ENCODE measurements around the gene U2AF1L4.

U2AF1L4 gene

DNA sequence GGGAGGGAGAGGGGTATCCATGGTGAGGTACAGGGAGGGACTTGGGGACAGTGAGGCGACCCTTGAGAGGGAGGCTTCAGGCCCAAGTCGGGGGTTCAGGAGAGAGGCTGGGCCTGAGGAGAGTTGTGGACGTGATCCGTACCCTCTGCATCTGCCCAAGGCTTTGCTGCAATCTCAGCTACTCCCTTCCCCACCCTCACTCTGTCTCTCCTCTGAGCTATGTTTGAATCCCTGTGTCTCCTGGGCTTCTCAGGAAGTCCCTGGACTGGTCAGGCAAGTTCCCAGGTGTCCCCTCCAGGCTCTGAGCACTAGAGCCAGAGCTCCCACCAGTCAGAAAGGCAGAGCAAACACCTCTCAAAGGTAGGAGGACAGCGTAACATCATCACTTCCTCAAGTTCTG, 4.9 kb upstream of the U2AF1L4 start:
- H2AFZ ChIP-seq (ENCODE audit: low read length) = no peak overlapping the region
- H3K4me2 ChIP-seq (ENCODE audit: low read depth, low read length, poor library complexity, severe bottlenecking) = peak overlapping the region; percentile 78
- no peak overlapping the region for H3K9ac ChIP-seq (ENCODE audit: low read depth, low read length, poor library complexity, severe bottlenecking)
- peak overlapping the region; percentile 16 for H3K4me3 ChIP-seq (ENCODE audit: low read length, poor library complexity, severe bottlenecking)
- peaks cover 22% of the 10 kb centered on the region for H3K79me2 ChIP-seq (ENCODE audit: insufficient read depth, low read length)
- no peaks in the 10 kb centered on the region for H4K20me1 ChIP-seq (ENCODE audit: insufficient read depth, low read length, poor library complexity, severe bottlenecking)
- TF ChIP-seq, protein P1, sequence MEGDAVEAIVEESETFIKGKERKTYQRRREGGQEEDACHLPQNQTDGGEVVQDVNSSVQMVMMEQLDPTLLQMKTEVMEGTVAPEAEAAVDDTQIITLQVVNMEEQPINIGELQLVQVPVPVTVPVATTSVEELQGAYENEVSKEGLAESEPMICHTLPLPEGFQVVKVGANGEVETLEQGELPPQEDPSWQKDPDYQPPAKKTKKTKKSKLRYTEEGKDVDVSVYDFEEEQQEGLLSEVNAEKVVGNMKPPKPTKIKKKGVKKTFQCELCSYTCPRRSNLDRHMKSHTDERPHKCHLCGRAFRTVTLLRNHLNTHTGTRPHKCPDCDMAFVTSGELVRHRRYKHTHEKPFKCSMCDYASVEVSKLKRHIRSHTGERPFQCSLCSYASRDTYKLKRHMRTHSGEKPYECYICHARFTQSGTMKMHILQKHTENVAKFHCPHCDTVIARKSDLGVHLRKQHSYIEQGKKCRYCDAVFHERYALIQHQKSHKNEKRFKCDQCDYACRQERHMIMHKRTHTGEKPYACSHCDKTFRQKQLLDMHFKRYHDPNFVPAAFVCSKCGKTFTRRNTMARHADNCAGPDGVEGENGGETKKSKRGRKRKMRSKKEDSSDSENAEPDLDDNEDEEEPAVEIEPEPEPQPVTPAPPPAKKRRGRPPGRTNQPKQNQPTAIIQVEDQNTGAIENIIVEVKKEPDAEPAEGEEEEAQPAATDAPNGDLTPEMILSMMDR (conservative IDR thresholded peaks at IDR 0.05; ENCODE audit: low read length) = no peak
- TF ChIP-seq EZH2phosphoT487 (IDR thresholded peaks at IDR 0.05; ENCODE audit: borderline replicate concordance) = no peak
- H3K9me3 ChIP-seq (ENCODE audit: insufficient read depth, low read depth, low read length) = no peaks in the 10 kb centered on the region
- H3F3A ChIP-seq (ENCODE audit: low read depth) = no peaks in the 10 kb centered on the region
- peaks cover 23% of the 10 kb centered on the region for H3K4me1 ChIP-seq (ENCODE audit: insufficient read depth, low read length, poor library complexity, severe bottlenecking)
- no peaks in the 10 kb centered on the region for H3K27me3 ChIP-seq (ENCODE audit: insufficient read depth, low read length, poor library complexity, severe bottlenecking)
- H3K36me3 ChIP-seq (ENCODE audit: insufficient read depth, low read length) = no peaks in the 10 kb centered on the region; the same call in 1 of the 2 replicates
- H3K9me2 ChIP-seq (replicated peaks; ENCODE audit: low read depth, low read length) = no peaks in the 10 kb centered on the region

DNA sequence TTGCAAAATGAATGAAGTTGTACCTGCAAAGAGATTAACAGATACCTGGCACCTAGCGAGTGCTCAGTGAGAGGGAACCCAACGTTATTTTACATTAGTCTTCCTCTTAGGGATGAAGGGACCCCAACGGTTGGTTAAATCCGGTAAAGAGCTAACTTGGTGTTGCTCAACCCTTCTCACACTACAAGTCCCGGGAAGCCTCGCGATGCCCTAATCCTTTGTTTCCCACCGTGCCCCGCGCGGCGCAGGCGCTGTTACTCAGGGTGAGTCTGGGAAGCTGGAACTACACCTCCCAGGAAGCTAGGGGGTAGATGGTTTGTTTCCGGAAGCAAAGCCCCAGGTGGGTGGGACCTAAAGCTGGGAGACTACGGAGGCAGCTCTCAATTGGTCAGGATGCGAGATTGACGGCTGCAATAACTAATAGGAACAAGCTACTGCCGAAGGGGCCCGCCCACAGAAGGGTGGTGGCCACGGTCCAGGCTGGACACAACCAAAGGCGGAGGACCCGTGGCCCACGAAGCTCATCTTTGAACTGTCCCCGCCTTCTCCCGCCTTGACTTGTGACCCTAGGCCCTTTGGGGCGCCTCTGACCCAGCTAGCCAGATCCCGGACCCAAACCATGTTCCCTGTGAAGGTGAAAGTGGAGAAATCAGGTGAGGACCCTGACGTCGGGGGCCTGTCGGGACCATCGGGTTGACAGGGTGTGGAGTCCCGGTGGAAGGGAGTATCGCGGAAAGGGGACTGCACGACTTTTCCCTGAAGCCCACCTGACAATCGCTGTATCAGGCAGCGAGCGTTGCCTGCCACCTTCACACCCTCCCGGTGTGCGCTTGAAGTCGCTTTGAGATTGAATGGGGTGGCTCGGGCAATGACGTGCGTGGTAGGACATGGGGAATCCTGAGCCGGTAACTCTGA, 3.1 kb upstream of the U2AF1L4 start, which contains the start of gene LIN37:
Gene LIN37, plus strand, starts transcription at position 471 of the 915 bp plus-strand sequence. Its CDS starts 149 bp downstream, at position 620.
- Histone ChIP-seq H3K9ac (ENCODE audit: low read depth, low read length, poor library complexity, severe bottlenecking) (peak within 1 kb of the TSS; percentile 77), H3K4me1 (ENCODE audit: insufficient read depth, low read length, poor library complexity, severe bottlenecking) (peaks cover 23% of the 10 kb centered on the region), H3K9me2 (replicated peaks; ENCODE audit: low read depth, low read length) (no peaks in the 10 kb centered on the region), H3K4me2 (ENCODE audit: low read depth, low read length, poor library complexity, severe bottlenecking) (peak within 1 kb of the TSS; percentile 78), H3K4me3 (ENCODE audit: low read length, poor library complexity, severe bottlenecking) (peak within 1 kb of the TSS; percentile 83), H2AFZ (ENCODE audit: low read length) (peak within 1 kb of the TSS; percentile 89), H3K79me2 (ENCODE audit: insufficient read depth, low read length) (peaks cover 22% of the 10 kb centered on the region), H4K20me1 (ENCODE audit: insufficient read depth, low read length, poor library complexity, severe bottlenecking) (no peaks in the 10 kb centered on the region), H3K9me3 (ENCODE audit: insufficient read depth, low read depth, low read length) (no peaks in the 10 kb centered on the region), H3K36me3 (ENCODE audit: insufficient read depth, low read length) (no peaks in the 10 kb centered on the region), H3K27me3 (ENCODE audit: insufficient read depth, low read length, poor library complexity, severe bottlenecking) (no peaks in the 10 kb centered on the region), H3F3A (ENCODE audit: low read depth) (no peaks in the 10 kb centered on the region)
- no peak for TF ChIP-seq EZH2phosphoT487 (IDR thresholded peaks at IDR 0.05; ENCODE audit: borderline replicate concordance)
- TF ChIP-seq, protein P1 (conservative IDR thresholded peaks at IDR 0.05; ENCODE audit: low read length) = no peak

DNA sequence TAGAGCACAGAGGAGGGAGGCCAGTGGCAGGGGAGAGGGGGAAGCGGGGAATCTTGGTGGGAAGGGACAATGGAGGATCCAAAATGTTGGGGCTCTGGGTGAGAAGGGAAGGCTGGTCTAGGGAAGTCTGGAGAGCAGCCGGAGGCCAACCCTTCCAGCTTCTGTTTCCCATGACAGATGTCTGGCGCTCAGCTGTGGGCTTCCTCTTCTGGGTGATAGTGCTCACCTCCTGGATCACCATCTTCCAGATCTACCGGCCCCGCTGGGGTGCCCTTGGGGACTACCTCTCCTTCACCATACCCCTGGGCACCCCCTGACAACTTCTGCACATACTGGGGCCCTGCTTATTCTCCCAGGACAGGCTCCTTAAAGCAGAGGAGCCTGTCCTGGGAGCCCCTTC, 1.3 kb upstream of the U2AF1L4 start:
- Histone ChIP-seq H3F3A (ENCODE audit: low read depth) (no peaks in the 10 kb centered on the region), H2AFZ (ENCODE audit: low read length) (no peak overlapping the region), H3K9ac (ENCODE audit: low read depth, low read length, poor library complexity, severe bottlenecking) (peak overlapping the region; percentile 86), H3K36me3 (ENCODE audit: insufficient read depth, low read length) (no peaks in the 10 kb centered on the region), H3K4me3 (ENCODE audit: low read length, poor library complexity, severe bottlenecking) (peak overlapping the region; percentile 85), H3K9me2 (replicated peaks; ENCODE audit: low read depth, low read length) (no peaks in the 10 kb centered on the region), H3K4me2 (ENCODE audit: low read depth, low read length, poor library complexity, severe bottlenecking) (peak overlapping the region; percentile 93), H3K4me1 (ENCODE audit: insufficient read depth, low read length, poor library complexity, severe bottlenecking) (peaks cover 30% of the 10 kb centered on the region), H3K79me2 (ENCODE audit: insufficient read depth, low read length) (peaks cover 22% of the 10 kb centered on the region), H3K9me3 (ENCODE audit: insufficient read depth, low read depth, low read length) (no peaks in the 10 kb centered on the region), H3K27me3 (ENCODE audit: insufficient read depth, low read length, poor library complexity, severe bottlenecking) (no peaks in the 10 kb centered on the region), H4K20me1 (ENCODE audit: insufficient read depth, low read length, poor library complexity, severe bottlenecking) (no peaks in the 10 kb centered on the region)
- TF ChIP-seq EZH2phosphoT487 (IDR thresholded peaks at IDR 0.05; ENCODE audit: borderline replicate concordance) = no peak

All from Loucy (cell line).